Stimulated activated CD8-positive, alpha-beta memory T cell treated with anti-CD3 and anti-CD28 coated beads, Interleukin-2, amount 100 ng/mL, for 1 hour (primary cell): Measurements from ENCODE around the gene TBC1D10B.

ENCODE experiments used
- DNase-seq, 2 donors: peaks; one replicate each; pipeline ENCODE4 v3.0.0-alpha.2; 2020; ENCODE audit warnings: low read depth in 2 of 2

TBC1D10B gene

GRCh38 chr16:30374538-30374937 is 4.2 kb upstream of the TBC1D10B start, which contains the start of gene MYL11:
MYL11 (plus strand) TSS chr16:30374802; CDS start chr16:30374858, 56 bp downstream.
- no peak for DNase-seq

GRCh38 chr16:30372725-30373124 is 2.4 kb upstream of the TBC1D10B start:
- no peak for DNase-seq

- no peak for DNase-seq
Measured at GRCh38 chr16:30372038-30372712, 1.9 kb upstream of the TBC1D10B start.

- no peak for DNase-seq
Measured at GRCh38 chr16:30371248-30371816, 1.0 kb upstream of the TBC1D10B start.

- no peak for DNase-seq
Measured at GRCh38 chr16:30369938-30370455, 297 bp downstream of the TBC1D10B start.

GRCh38 chr16:30369091-30369937 is 980 bp downstream of the TBC1D10B start:
- no peak for DNase-seq

- no peak for DNase-seq
Measured at GRCh38 chr16:30368792-30369090, 1.6 kb downstream of the TBC1D10B start.

- no peak for DNase-seq
Measured at GRCh38 chr16:30368122-30368791, 2.0 kb downstream of the TBC1D10B start.

- no peak for DNase-seq
Measured at GRCh38 chr16:30367349-30368009, 2.8 kb downstream of the TBC1D10B start.

- DNase-seq, result no peak
Measured at GRCh38 chr16:30366511-30366910, 3.8 kb downstream of the TBC1D10B start.

GRCh38 chr16:30365200-30365599 is 5.1 kb downstream of the TBC1D10B start:
- DNase-seq, result no peak

GRCh38 chr16:30361180-30361579 is 9.1 kb downstream of the TBC1D10B start:
- no peak for DNase-seq

GRCh38 chr16:30359871-30360170 is 10.5 kb downstream of the TBC1D10B start:
- no peak for DNase-seq

GRCh38 chr16:30358990-30359870 is 11.1 kb downstream of the TBC1D10B start:
- no peak for DNase-seq

GRCh38 chr16:30358577-30358936 is 11.7 kb downstream of the TBC1D10B start:
- no peak for DNase-seq

- DNase-seq, result no peak
Measured at GRCh38 chr16:30357715-30358576, 12.3 kb downstream of the TBC1D10B start.

GRCh38 chr16:30357085-30357714 is 13.1 kb downstream of the TBC1D10B start:
- no peak for DNase-seq

- DNase-seq, result no peak
Measured at GRCh38 chr16:30356401-30357084, 13.8 kb downstream of the TBC1D10B start.

- no peak for DNase-seq
Measured at GRCh38 chr16:30355954-30356308, 14.4 kb downstream of the TBC1D10B start.
